Pons (tissue), 1 donor: Measurements from ENCODE around the gene SPATS2.
A peak's percentile ranks its signal among the peaks of the same experiment; 100 is the strongest.
"Not testable (repeated sequence)": the region's sequence is repeated elsewhere in the genome, so short reads cannot be mapped to it uniquely, and the experiment has no call there.

Experiments
- DNase-seq: peaks from one replicate; pipeline ENCODE4 v3.0.0-alpha.2; 2016; ENCODE audit warnings: low spot score

Gene SPATS2

GRCh38 chr12:49518914-49519573 is 151.8 kb downstream of the SPATS2 start:
- no peak for DNase-seq

- no peak for DNase-seq
These were observed 152.3 kb downstream of the SPATS2 start for GRCh38 chr12:49519574-49519936.

DNA sequence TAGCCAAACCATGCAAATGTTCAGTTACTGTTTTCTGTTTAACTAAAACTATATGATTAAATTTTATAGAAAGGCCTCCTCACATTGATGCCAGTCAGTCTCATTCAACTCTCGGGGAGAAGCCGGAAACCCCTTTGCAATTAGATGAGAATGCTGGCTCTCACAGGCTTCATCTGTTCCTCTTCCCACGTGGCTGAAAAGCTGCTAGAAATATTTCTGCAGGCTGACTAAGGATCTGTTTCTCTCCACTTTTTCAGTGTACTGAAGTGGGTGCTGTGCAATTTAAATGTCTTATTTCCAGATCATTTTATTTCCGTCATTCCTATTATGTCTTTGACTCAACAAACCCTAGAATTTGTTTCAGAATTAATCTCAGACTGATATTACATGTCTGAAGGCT is 154.1 kb downstream of the SPATS2 start:
- DNase-seq: no peak

DNA sequence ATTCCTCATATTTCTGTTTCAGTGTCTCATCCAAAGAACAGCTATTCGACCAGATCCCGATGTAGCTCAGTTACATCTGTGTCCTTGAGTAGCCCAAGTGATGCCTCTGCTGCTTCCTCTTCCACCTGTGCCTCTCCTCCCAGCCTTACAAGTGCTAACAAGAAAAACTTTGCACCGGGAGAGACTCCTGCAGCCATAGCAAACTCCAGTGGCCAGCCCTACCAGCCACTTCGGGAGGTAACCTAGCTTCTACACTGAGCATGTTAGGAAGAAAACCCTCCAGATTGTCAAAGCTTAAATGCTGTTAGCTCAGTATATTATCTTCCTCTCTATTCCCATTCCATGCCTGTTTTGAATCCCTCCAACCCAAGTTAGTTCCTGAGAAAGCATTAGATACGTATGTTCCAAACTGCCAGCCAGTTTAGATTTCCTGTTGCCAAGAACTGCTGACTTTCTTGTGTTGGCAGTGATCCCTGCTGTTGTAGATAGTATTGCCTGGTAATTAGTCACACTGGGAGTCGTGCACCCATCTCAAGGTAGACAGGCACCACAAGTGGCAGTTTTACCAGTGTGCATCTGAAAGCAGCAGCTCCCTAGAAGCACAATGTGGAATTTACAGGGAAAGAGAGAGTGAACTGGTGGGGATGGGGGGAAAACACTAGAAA is 157.5 kb downstream of the SPATS2 start:
- DNase-seq: no peak

DNA sequence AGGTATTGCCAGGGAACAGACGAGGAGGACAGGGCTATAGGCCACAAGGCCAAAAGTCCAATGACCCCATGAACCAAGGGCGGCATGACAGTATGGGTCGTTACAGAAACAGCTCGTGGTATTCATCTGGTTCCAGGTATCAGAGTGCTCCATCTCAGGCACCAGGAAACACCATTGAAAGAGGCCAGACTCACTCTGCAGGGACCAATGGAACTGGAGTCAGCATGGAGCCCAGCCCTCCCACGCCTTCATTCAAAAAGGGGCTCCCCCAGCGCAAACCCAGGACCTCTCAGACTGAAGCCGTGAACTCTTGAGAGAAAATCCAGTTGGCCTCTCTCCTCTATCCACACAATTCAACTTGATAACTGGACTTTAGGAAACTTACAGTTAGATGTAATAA is 158.7 kb downstream of the SPATS2 start:
- DNase-seq: no peak

- no peak for DNase-seq
These were observed 160.3 kb downstream of the SPATS2 start for GRCh38 chr12:49527361-49528130.

DNA sequence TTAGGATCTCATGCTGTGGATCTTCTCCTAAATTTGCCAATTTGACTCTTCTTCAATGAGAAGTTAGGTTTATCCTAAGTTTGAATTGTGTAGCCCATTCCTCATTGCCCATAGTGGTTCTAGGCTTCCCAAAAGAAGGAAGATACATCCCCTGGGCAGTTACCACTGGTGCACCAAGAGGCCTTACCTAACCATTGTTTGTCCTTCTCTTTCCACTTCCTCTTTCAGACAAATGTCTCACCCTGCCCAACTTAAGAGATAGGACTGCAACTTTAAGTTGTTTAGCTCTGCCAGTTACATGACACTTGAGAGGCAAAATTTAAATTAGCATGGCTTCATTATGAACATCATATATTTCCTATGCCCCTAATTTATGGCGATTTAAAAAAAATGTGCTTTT is 162.2 kb downstream of the SPATS2 start:
- no peak for DNase-seq

DNA sequence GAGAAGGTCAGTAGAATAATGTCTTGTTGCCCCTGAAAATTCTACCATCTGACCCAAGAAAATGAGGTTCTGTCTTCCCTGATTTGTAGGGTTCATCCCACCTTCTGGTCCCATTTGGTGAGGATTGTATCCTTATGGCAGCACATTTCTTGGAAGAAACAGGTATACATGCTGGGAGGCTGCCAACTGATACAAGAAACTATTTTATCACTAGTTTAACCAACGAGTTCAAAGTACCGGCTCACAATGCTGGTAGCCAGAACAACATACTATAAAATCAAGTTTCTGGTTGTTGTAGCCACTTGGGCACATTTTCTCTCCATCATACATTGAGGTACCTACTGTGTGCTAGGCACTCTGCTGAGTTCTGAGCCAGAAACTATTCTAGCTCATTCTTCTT is 164.5 kb downstream of the SPATS2 start:
- no peak for DNase-seq

- DNase-seq: no peak
These were observed 166.1 kb downstream of the SPATS2 start for GRCh38 chr12:49533331-49533730.

- DNase-seq: not testable (repeated sequence)
These were observed 166.9 kb downstream of the SPATS2 start for GRCh38 chr12:49534122-49534521.

GRCh38 chr12:49534731-49535278 is 167.5 kb downstream of the SPATS2 start:
- no peak for DNase-seq

GRCh38 chr12:49535921-49536525 is 168.8 kb downstream of the SPATS2 start:
- no peak for DNase-seq

- no peak for DNase-seq
These were observed 169.3 kb downstream of the SPATS2 start for GRCh38 chr12:49536526-49537071.

DNA sequence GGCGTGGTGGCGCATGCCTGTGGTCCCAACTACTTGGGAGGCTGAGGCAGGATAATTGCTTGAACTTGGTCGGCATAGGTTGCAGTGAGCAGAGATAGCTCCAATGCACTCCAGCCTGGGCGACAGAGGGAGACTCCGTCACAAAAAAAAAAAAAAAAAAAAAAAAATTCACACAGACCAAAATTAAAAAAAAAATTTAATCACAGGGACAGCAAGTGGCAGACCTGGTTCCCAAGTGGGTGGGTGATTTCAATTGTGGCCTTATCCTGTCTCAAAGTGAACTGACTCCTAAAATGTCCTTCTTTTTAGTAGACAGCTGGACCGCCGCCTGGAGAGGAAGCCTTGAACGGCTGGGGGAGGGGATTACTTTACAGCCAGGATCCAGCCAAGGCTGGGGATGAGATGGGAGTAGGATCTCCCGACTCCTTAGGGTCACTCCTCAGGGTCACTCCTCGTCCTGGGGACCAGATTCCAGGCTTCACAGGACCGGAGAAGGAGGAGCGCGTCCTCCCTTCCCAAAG is 170.0 kb downstream of the SPATS2 start:
- no peak for DNase-seq

DNA sequence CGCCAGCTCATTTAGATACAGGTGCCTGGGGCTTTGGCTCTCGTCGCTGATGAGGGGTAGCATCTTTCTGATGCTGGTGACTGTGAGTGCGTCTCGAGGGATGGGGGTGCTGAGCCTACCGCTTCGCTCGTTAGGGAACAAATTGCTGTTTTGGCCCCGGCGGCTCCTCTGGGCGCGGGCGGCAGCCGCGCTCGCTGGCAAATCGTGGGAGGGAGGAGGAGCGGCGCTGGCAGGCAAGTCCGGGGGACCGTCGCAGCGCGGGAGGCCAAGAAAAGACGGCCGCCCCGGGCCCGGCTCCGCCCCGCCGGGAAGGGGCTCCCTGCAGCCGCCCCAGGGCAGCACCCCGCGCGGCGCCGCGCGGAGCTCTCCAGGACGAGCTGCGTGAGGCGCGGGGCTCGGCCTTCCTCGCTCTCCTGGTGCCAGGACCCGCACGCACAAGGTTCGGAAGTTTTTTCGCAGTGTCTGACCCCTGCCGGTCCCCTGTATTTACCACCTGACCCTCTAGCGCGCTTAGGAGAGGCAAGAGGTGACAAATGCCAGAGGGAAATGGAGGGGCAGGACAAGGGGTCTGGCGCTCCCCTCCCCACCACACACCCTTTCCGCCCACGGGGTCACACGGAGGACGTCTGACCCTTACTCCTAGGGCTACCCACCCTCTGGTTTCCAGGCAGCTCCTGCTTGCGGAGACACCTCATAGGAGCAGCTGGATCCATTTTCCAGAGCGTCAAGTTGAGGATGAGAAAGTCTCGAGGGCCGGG is 170.7 kb downstream of the SPATS2 start:
- no peak for DNase-seq

- peak; percentile 35 for DNase-seq
These were observed 171.5 kb downstream of the SPATS2 start, which contains the start of gene KCNH3 for GRCh38 chr12:49538510-49539403. Gene KCNH3, plus strand, starts transcription at chr12:49539030. Its CDS starts 387 bp downstream, at chr12:49539417.

GRCh38 chr12:49539406-49540228 is 172.4 kb downstream of the SPATS2 start:
- no peak for DNase-seq

DNA sequence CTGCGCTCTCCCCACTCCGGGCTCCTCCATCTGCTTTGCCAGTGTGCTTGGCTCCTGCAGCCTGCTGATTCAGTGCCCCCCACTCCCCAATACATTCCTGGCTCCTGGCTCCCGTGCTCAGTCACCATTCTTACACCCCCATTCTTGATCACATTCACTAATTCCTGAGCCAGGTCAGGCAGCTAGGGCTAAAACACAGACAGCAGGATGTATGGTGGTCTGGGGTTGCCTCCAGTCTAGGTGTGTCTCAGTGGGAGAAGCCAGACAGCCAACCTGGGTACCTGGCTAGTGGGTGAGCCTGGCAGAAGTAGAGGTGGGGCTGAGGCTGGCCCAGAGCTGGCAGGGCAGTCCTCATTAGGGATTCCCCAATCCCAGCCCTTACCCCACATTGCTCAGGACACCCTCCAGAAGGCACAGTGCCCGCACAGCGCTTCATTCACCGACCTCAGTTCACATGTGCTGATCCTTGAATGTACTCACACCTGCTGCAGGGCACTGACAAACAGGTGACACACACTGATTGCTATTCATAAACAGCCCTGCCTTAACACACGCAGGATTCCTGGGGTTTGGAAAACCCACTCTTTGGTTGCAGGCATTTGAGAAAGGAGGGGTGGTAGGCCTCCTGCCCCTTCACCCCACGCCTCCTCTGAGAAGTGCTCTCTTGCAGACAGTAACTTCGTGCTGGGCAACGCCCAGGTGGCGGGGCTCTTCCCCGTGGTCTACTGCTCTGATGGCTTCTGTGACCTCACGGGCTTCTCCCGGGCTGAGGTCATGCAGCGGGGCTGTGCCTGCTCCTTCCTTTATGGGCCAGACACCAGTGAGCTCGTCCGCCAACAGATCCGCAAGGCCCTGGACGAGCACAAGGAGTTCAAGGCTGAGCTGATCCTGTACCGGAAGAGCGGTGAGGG is 173.2 kb downstream of the SPATS2 start:
- DNase-seq: no peak
